HG02870 (cell line): ENCODE measurements around the gene TMCC3.
"Not testable (repeated sequence)": the region's sequence is repeated elsewhere in the genome, so short reads cannot be mapped to it uniquely, and the experiment has no call there.

ENCODE experiments used
- ATAC-seq: cut with Tn5 transposase; IDR thresholded peaks from one replicate; pipeline ENCODE4 v1.9.1; 2021; ENCODE audit warnings: mild to moderate bottlenecking, moderate library complexity; ENCODE audit not compliant: unreplicated experiment

TMCC3 gene

DNA sequence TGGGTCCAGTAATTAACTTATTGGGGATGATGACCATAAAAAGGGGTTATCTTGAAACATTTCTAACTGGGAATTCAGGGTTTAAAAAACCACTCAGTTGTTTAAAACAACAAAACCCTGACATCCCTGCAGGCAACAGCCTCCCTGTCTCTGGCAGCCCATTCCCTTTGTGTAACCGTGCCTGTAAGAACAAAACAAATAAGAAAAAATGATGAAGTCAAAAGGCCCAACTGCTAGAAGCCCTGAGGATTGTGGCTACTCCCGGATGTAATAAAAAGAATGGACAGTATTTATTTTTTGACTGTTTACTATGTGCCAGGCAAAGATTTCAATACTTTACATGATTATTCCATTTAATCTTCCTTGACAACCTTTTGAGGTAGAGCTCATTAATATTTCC lies 75.3 kb downstream of the TMCC3 start:
- no peak for ATAC-seq

DNA sequence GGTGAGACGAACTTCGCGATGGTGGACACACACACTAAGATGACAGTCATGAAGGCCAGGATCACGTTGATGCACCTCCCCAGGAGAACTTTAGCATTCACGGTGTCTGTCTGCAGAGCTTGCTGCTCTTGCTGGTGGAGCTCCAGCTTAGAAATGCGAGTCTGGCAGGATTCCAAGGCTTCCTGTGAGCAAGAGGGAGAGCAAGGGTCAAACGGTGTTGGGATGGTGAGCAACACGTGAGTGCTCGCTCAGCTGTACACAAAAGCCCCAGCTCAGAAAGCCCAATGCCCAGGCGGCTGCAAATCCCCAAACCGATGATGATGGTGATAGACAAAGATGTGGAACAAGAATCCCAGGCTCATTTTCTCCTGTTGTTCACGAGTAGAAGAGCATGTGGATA lies 78.8 kb downstream of the TMCC3 start:
- ATAC-seq = no peak

DNA sequence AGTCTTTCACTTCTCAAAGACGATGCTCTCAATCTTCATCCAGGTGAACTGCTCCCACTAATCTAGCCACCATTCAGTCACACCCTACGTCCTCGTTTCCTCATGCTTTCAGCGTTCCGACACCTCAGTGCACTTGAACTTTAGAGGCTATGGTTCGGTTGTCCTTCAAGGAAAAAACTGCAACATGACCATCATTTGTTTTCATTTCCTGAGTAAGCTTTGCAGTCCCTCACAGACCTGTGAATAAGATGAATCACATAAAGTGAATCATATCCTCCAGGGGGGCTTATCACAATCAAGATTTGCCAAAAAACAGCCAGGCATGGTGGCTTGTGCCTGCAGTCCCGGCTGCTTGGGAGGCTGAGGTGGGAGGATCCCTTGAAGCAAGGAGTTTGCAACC lies 80.2 kb downstream of the TMCC3 start:
- no peak for ATAC-seq

DNA sequence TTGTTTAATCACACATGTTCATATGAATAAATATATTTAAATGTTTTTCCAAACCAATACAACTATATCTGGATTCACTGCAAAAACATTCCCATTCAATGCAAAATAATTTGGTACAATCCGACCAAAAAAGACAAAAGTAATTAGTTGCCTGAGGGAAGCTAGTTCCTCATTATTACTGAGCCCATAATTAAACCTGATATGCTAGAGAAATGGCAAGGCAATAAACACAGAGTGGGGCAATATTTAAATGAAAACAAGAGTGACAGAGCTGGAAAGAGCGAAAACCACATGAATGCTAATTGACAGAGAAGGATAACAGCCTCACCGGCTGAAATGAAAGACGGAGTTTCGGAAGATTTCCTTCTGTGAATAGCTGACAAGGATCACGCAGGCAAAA lies 82.6 kb downstream of the TMCC3 start:
- ATAC-seq = no peak

DNA sequence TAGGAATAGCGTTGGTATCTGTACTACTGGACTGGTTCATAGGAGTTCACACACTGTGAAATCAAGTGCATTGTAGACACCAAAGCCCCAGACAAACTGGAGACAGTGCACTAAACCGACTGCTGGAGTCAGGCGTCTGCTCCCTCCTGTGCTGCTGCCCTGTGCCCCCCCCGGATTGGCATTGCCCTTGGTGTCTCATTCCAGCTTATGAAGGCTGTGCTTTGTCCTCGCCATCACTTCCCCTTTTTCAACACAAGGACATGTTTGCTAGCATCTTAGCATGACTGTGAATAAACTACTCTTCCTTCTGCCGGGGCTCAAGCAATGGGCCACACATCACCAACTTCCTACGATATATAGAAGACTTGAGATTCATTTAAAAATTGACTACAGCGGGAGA lies 84.0 kb downstream of the TMCC3 start:
- no peak for ATAC-seq

DNA sequence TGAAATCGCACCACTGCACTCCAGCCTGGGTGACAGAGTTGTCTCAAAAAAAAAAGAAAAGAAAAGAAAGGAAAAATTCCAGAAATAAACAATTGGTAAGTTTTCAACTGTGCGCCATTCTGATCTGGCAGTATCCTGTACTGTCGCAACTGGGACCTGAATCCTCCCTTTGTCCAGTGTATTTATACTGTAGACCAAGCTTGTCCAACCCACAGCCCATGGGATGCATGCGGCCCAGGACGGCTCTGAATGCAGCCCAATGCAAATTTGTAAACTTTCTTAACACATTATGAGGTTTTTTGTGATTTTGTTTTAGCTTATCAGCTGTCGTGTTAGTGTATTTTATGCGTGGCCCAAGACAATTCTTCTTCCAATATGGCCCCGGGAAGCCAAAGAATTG lies 84.7 kb downstream of the TMCC3 start:
- ATAC-seq = no peak

DNA sequence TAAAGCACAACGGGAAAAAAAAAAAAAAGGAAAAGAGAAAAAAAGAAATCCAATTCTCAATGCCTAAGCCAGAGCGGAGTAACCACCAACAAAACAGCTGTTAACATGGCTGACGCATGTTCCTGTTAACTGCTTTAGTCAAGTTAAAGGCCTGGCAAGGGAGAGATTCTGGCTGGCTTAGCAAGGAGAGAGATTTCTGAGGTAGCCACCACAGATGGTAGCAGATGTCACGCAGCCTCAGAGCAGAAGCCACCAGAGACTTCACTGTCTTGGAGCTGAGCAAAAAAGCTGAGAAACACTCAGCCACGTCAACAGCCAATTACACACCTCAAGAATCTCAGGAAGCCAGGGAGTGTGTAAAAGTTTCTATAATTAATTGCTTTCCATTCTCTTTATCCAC lies 87.1 kb downstream of the TMCC3 start:
- no peak for ATAC-seq

DNA sequence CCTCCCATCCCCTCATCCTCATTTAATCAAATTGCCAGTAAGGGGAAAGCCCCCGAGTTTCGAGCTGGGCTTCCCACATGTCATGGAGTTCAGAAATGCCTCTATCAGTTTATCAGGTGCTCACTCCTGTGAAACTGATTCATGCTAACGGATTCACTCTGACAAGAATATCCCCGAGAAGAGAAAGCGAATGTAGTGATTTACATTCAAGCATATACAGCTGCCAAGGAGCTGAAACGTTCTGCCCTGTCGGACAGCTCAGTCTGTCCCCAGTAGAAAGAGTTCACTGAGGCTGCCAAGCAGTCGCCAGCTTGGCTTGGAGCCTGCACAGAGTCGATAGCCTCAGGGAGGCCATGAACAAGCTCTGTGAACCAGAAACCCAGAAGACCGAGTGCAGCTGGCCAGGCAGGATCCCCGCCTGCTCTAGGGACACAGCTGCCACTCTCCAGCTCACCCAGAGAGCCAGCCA lies 88.4 kb downstream of the TMCC3 start:
- ATAC-seq = peak; percentile 79

DNA sequence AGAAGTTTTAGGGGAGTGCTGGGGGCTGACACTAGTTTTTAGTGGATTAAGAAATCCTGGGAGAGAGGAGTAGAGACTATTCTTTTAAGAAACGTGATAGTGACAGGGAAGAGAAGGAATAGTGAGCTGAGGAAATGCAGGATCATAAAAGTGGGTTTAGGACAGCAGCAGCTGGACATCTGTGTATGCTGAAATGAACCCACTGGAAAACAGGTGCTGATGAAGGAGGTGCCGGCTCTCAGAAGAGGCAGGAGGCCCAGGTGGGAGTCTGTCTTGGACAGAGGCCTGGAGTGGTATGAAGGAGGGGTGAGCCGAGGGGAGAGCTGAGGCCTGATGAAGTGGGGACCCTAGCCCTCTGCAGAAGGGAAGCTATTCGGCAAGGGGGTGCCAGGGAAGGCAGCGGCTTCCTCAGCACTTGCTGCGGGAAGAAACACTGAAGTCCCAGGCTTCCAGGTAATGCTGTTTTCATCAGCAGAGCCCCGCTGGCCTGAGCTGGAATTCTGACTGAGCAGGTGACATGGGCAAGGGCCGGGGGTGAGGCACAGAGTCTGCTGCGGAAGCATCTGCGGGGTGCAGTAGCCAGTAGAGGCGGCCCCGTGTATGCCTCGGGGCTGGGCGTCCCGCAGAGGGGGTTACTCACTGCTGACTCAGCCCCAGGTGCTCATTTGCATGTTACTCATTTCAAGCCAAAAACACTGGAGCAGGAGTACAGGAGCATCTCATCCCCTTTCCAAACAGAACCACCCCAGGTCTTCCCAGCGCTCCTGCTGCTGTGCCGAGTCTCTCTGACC lies 89.7 kb downstream of the TMCC3 start:
- peak; percentile 74 for ATAC-seq

DNA sequence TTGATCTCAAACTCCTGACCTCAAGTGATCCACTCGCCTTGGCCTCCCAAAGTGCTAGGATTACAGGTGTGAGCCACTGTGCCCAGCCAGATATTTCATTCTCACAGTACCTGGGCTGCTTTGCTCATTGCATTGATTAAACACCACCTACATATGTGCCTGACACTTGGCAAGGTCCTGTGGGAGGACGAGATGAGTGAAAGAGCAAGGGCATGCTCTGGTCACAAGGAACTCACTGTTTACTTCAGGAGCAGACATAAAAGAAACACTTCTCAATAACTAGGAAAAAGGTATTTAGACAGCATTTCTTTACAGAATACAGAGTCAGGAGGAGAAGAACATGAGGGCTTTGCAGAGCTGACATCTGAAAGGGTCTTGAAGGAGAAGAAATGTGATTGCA lies 91.7 kb downstream of the TMCC3 start:
- ATAC-seq = no peak

DNA sequence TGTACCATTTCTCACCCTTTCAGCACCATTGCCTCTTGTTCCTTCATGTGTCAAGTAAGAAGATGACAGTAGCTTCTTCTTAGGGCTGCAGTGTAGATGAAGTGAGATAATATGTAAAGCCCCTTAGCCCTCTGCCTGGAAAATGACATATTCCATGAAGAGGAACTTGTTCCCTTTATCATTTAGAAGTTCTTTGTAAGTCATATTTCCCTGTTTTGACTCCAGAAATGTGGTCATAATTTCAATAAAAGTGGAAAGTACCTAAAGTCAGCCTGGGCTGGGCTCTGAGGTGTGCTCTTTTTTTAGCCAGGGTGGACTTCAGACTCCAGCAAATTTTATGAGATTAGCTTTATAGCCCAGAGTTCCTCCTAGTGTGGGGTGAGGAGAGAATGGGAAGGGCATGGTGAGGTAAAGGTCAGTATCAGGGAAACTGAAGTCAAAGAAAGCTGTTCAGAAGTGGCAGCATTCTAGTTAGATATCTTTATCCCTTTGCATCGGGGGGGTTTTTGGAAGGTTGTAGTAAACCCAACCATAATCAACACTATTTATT lies 92.5 kb downstream of the TMCC3 start:
- no peak for ATAC-seq

DNA sequence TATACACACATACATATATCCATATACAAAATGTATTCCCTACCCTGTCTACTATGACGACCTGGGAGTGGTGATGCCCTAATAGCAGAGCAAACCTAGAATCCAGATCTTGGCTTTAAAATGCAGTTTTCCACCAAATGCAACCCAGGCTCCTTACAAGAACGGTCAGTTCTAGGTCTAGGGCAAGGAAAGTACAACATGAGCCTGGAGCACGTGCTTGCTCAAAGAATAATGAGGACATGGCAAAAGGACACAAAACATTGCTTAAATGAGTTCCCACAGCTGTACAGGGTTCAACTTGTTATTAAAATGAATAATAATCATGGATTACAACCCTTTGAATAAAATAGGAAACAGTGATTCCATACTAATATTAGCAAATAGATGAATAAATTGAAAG lies 94.7 kb downstream of the TMCC3 start:
- no peak for ATAC-seq

DNA sequence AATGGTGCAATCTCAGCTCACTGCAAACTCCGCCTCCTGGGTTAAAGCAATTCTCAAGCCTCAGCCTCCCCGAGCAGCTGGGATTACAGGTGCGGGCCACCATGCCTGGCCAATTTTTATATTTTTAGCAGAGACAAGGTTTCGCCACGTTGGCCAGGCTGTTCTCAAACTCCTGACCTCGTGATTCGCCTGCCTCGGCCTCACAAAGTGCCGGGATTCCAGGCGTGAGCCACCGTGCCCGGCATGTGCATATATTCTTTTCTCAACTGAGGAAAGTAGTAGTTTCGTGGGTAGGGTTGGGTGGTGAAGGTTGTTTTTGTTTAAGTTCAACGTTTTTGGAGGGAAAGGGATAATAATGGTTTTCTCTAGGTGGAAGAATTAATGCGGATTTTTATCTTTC lies 96.5 kb downstream of the TMCC3 start:
- ATAC-seq = no peak

DNA sequence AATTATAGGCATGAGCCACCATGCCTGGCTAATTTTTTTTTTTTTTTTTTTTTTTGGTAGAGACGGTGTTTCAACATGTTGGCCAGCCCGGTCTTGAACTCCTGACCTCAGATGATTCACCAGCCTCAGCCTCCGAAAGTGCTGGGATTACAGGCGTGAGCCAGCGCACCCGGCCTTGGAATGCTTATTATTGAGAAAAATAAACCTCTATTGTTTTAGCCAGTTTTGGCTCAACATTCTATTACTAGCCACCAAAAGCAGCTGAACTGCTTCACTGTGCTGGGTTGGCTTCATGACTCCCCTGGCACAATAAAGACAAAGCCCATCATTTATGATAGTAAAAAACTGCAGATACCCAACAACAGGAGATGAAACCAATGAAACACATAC lies 97.2 kb downstream of the TMCC3 start:
- no peak for ATAC-seq

DNA sequence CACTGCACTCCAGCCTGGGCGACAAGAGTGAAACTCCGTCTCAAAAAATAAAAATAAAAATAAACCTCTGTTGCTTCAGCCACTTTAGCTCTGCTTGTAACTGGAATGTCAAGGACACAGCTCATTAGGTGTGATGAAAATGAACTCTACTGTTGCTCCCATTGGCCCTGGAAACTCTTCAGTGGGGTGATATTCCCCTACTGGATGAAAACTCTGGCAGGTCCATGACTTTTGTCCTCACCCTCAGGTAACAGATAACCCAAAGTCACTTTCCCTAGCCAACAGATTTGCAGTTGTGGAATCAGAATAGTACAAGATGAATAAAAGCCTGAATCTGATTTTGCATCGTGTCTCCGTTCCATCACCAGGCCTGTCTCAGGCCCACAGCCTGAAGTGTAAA lies 98.5 kb downstream of the TMCC3 start:
- no peak for ATAC-seq

DNA sequence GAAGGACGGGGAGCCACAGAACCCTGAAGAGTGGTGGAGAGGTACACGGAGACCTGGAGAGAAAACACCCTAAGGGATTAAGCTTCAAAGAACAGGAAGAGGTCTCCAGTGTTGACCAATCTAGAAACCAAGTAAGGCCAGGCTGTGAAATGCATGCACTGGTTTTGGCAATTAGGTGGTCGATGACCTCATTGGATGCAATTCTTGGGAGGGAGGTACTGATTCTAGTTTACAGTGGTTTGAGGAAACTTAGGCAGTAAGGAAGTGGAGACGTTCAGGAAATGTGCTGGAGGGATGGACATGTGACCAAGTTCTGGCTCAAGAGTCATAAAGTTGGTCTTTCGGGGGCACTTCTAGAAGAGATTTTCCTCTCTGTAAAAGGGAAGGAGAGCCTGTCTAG lies 99.4 kb downstream of the TMCC3 start:
- no peak for ATAC-seq

DNA sequence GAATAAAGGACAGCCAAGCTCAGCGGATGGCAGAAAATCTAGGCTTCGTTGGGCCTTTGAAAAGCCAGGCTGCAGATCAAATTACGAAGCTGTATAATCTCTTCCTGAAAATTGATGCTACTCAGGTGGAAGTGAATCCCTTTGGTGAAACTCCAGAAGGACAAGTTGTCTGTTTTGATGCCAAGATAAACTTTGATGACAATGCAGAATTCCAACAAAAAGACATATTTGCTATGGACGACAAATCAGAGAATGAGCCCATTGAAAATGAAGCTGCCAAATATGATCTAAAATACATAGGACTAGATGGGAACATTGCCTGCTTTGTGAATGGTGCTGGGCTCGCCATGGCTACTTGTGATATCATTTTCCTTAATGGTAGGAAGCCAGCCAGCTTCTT lies 101.5 kb downstream of the TMCC3 start:
- not testable (repeated sequence) for ATAC-seq

DNA sequence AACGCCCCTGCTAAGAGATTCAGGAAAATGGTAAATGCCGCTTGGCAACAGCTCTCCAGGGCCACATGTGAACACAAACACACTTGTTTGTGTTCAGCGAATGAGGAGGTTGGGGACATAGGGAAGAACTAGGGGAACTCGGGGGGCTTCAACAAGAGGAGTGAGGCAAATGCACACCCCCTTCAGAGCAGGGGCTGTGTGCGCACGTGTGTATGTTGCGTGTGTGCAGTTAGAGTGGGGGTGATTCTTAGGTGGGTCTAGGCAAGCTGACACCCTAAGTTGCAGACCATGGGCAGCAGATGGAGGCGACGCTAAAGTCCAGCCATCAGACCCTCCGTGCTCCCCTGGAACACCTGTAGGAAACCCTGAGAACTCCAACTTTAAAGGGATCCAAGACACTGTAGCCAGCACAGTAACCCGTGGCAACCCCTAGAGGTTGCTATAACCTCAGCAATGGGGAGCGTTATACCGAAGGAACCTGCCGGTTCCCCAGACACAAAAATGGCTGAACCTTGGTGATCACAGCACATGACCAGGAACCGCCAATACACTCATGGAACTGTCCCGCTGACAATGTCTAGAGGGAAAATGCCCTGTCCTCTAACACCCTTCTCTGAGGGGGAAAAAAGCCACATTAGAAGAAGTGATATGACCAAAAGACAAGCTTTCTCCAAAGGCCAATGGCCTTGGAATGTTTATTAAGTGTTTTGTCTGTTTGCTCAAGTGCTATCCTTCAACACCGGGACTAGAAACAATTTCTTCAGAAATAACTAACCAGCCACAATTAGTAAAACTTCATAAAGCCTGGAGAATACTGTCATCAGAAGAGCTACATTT lies 104.2 kb downstream of the TMCC3 start:
- no peak for ATAC-seq

DNA sequence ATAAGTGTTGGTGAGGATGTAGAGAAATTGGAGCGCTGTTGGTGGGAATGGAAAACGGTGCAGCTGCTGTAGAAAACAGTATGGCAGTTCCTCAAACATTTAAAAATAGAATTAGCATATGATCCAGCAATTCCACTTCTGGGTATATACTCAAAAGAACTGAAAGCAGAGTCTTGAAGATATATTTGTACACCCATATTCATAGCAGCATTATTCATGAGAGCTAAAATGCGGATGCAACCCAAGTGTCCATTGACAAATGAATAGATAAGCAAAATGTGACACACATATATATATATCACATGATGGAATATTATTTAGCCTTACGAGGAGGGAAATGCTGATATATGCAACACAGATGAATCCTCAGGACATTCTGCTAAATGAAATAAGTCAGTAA lies 106.0 kb downstream of the TMCC3 start:
- ATAC-seq = no peak

DNA sequence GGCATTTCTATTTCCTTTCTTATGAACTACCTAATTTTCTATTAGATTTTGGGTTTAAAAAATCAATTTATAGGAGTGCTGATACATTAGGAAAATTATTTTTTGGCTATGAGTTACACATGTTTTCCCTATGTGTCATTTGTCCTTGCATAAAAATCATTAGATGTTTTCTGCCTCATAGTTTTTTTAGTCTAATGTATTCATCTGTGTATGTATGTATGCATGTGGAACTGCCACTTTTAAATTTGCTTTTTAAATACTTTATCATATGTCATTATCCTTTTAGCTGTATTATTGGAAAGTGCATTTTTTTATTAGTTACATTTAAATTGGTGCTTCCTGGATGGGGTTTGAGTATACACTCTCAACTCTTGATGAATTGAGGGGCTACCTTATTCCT lies 112.0 kb downstream of the TMCC3 start:
- ATAC-seq = no peak

DNA sequence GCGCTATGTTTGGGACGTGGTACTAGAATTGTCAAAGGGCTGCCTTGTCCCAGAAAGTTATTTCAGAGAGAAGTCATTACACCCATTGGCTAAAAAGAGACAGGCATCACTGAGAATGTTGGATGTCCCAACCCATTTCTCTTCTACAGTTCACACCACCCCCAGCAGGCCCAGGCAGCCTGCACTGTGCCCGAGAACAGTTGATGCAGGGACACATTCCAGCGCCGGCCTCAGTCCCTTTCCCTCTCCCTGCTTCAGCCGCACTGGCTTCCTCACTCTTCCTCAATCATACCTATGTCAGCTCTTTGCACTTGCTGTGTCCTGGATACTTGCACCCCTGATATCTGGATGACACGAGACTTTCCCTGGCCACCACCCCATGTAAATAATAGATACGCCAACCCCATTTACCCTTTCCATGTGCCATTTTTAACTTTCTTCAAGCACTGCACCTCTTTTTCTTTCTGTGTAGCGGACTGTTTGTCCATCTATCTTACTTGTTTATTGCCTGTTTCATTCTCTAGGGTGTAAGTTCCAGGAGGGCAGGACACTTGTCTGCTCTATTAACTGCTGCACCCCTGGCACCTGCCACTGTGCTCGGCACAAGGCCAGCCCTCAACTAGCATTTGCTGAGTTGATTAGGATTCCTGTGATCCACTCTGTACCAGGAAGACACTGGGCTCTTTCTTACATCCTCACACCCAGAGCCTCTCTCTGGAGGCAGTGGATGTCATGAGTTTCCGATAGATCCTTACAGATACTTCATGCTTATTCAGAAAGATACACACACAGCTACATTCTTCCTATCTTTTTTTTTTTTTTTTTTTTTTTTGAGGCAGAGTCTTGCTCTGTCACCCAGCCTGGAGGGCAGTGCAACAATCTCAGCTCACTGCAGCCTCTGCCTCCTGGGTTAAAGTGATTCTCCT lies 114.1 kb downstream of the TMCC3 start:
- ATAC-seq = no peak
